ENCODE measurements around the gene YEATS4. TPM values are rescaled to one million over a fixed set of nuclear protein-coding genes. Genes with fewer than 3 reads are reported as not detected.
A peak's percentile ranks its signal among the peaks of the same experiment; 100 is the strongest.

YEATS4 gene
- total RNA-seq, 1 donor from 2014 or later: 13.5 TPM

- Mint-ChIP-seq H3K4me3 (ENCODE audit: unreplicated experiment) (peak overlapping the region; percentile 51), H3K27me3 (ENCODE audit: low read depth) (no peaks in the 10 kb centered on the region), H3K4me1 (ENCODE audit: low read depth) (peaks cover 70% of the 10 kb centered on the region), H3K27ac (ENCODE audit: unreplicated experiment) (peak overlapping the region; percentile 96), H3K9me3 (ENCODE audit: low read depth) (peaks cover 7% of the 10 kb centered on the region), H3K36me3 (ENCODE audit: low read depth) (no peaks in the 10 kb centered on the region)
- no peak for DNase-seq (ENCODE audit: low spot score)
- TF ChIP-seq, protein P1, sequence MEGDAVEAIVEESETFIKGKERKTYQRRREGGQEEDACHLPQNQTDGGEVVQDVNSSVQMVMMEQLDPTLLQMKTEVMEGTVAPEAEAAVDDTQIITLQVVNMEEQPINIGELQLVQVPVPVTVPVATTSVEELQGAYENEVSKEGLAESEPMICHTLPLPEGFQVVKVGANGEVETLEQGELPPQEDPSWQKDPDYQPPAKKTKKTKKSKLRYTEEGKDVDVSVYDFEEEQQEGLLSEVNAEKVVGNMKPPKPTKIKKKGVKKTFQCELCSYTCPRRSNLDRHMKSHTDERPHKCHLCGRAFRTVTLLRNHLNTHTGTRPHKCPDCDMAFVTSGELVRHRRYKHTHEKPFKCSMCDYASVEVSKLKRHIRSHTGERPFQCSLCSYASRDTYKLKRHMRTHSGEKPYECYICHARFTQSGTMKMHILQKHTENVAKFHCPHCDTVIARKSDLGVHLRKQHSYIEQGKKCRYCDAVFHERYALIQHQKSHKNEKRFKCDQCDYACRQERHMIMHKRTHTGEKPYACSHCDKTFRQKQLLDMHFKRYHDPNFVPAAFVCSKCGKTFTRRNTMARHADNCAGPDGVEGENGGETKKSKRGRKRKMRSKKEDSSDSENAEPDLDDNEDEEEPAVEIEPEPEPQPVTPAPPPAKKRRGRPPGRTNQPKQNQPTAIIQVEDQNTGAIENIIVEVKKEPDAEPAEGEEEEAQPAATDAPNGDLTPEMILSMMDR (IDR thresholded peaks at IDR 0.05): no peak
Observed at GRCh38 chr12:69404851-69405565, 45.5 kb downstream of the YEATS4 start.

GRCh38 chr12:69405566-69405865 is 46.0 kb downstream of the YEATS4 start:
- Mint-ChIP-seq H3K36me3 (ENCODE audit: low read depth) (no peaks in the 10 kb centered on the region), H3K9me3 (ENCODE audit: low read depth) (peaks cover 7% of the 10 kb centered on the region), H3K4me1 (ENCODE audit: low read depth) (peaks cover 75% of the 10 kb centered on the region), H3K27ac (ENCODE audit: unreplicated experiment) (peak overlapping the region; percentile 96), H3K4me3 (ENCODE audit: unreplicated experiment) (peak overlapping the region; percentile 51), H3K27me3 (ENCODE audit: low read depth) (no peaks in the 10 kb centered on the region)
- no peak for DNase-seq (ENCODE audit: low spot score)
- TF ChIP-seq, protein P1 (IDR thresholded peaks at IDR 0.05): no peak

- TF ChIP-seq, protein P1 (IDR thresholded peaks at IDR 0.05): no peak
Observed at GRCh38 chr12:69406217-69406616, 46.7 kb downstream of the YEATS4 start.

DNA sequence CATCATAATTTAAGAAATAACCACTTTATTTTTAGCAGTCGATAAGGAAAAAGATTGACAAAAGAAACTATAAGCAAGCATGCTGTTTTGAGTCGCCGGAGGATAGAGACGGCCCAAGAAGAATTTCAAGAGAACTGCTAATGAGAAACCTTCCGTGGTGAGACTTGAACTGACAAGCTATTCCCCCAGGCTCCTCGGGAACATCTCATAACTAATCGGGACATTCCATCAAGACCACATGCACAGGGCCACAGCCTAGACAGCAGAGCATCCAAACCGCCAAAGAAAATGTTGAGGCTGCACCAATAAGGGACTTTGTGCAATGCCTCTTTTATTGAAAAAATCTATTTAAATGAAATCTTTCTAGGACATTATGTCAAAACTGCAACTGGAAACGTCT is 51.0 kb downstream of the YEATS4 start:
- DNase-seq (ENCODE audit: low spot score): no peak
- TF ChIP-seq, protein P1 (IDR thresholded peaks at IDR 0.05): no peak
- peaks cover 70% of the 10 kb centered on the region for H3K4me1 Mint-ChIP-seq (ENCODE audit: low read depth)

More at GRCh38 chr12:69406217-69406616, 46.7 kb downstream of the YEATS4 start:
- peaks cover 7% of the 10 kb centered on the region for H3K9me3 Mint-ChIP-seq (ENCODE audit: low read depth)
- H3K27me3 Mint-ChIP-seq (ENCODE audit: low read depth): no peaks in the 10 kb centered on the region
- H3K4me1 Mint-ChIP-seq (ENCODE audit: low read depth): peaks cover 77% of the 10 kb centered on the region
- H3K4me3 Mint-ChIP-seq (ENCODE audit: unreplicated experiment): no peak overlapping the region
- no peaks in the 10 kb centered on the region for H3K36me3 Mint-ChIP-seq (ENCODE audit: low read depth)
- no peak for DNase-seq (ENCODE audit: low spot score)
- peak overlapping the region; percentile 96 for H3K27ac Mint-ChIP-seq (ENCODE audit: unreplicated experiment)

DNA sequence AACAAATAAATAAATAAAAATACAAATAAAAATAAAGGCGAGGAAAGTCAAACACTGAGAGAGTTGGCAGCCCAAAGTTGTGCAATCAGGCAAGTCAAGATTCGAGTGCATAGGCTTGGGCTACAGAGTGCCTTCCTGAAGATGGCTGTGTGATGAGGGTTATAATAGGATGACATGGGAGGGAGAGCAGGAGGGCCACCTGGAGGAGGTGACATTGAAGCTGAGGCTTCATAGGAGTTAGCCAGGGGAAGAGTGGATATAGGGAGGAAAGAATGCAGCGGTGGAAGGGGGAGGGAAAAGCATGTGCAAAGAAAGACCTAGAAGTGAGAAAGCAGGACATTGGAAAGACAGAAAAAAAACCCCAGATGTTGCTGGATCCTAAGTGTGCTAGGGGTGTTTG is 53.1 kb downstream of the YEATS4 start:
- no peaks in the 10 kb centered on the region for H3K36me3 Mint-ChIP-seq (ENCODE audit: low read depth)
- no peak for DNase-seq (ENCODE audit: low spot score)
- H3K9me3 Mint-ChIP-seq (ENCODE audit: low read depth): no peaks in the 10 kb centered on the region
- no peak overlapping the region for H3K4me3 Mint-ChIP-seq (ENCODE audit: unreplicated experiment)
- no peak overlapping the region for H3K27ac Mint-ChIP-seq (ENCODE audit: unreplicated experiment)
- TF ChIP-seq, protein P1 (IDR thresholded peaks at IDR 0.05): no peak
- peaks cover 66% of the 10 kb centered on the region for H3K4me1 Mint-ChIP-seq (ENCODE audit: low read depth)
- no peaks in the 10 kb centered on the region for H3K27me3 Mint-ChIP-seq (ENCODE audit: low read depth)

More for the DNA sequence above, 51.0 kb downstream of the YEATS4 start:
- H3K9me3 Mint-ChIP-seq (ENCODE audit: low read depth): no peaks in the 10 kb centered on the region
- H3K27ac Mint-ChIP-seq (ENCODE audit: unreplicated experiment): no peak overlapping the region
- H3K36me3 Mint-ChIP-seq (ENCODE audit: low read depth): no peaks in the 10 kb centered on the region
- no peak overlapping the region for H3K4me3 Mint-ChIP-seq (ENCODE audit: unreplicated experiment)
- H3K27me3 Mint-ChIP-seq (ENCODE audit: low read depth): no peaks in the 10 kb centered on the region
